Measurements from ENCODE around the gene SLC35G6. TPM values are rescaled to one million over a fixed set of nuclear protein-coding genes. Genes with fewer than 3 reads are reported as not detected.
"Not testable (repeated sequence)": the region's sequence is repeated elsewhere in the genome, so short reads cannot be mapped to it uniquely, and the experiment has no call there.

Gene SLC35G6
- total RNA-seq, 1 donor from 2014 or later, result not detected

DNA sequence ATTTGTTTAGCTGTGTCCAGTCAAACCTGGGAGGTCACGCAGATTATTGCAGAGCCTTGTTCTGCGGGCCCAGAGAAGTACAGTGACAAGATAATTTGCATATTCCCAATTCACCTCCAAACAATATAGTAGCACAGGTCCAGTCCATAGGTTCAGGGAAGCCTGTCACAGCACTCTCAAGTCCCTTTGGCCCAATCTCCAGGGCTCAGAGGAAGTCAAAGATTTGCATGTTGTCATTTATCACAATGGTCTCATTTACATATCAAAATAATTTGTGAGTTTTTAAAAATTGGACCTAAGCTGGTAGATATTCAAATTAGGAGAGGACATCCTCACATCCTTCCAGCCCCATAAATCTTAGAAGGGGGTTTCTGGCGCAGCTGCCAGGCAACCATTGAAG is 13.7 kb upstream of the SLC35G6 start:
- TF ChIP-seq, protein P1, sequence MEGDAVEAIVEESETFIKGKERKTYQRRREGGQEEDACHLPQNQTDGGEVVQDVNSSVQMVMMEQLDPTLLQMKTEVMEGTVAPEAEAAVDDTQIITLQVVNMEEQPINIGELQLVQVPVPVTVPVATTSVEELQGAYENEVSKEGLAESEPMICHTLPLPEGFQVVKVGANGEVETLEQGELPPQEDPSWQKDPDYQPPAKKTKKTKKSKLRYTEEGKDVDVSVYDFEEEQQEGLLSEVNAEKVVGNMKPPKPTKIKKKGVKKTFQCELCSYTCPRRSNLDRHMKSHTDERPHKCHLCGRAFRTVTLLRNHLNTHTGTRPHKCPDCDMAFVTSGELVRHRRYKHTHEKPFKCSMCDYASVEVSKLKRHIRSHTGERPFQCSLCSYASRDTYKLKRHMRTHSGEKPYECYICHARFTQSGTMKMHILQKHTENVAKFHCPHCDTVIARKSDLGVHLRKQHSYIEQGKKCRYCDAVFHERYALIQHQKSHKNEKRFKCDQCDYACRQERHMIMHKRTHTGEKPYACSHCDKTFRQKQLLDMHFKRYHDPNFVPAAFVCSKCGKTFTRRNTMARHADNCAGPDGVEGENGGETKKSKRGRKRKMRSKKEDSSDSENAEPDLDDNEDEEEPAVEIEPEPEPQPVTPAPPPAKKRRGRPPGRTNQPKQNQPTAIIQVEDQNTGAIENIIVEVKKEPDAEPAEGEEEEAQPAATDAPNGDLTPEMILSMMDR (IDR thresholded peaks at IDR 0.05), result no peak
- H3K9me3 Mint-ChIP-seq (ENCODE audit: low read depth), result no peaks in the 10 kb centered on the region
- H3K27ac Mint-ChIP-seq (ENCODE audit: unreplicated experiment), result no peak overlapping the region
- H3K27me3 Mint-ChIP-seq (ENCODE audit: low read depth), result no peaks in the 10 kb centered on the region
- H3K4me1 Mint-ChIP-seq (ENCODE audit: low read depth), result peaks cover 7% of the 10 kb centered on the region
- peaks cover 6% of the 10 kb centered on the region for H3K36me3 Mint-ChIP-seq (ENCODE audit: low read depth)
- no peak for DNase-seq (ENCODE audit: low spot score)
- no peak overlapping the region for H3K4me3 Mint-ChIP-seq (ENCODE audit: unreplicated experiment)

DNA sequence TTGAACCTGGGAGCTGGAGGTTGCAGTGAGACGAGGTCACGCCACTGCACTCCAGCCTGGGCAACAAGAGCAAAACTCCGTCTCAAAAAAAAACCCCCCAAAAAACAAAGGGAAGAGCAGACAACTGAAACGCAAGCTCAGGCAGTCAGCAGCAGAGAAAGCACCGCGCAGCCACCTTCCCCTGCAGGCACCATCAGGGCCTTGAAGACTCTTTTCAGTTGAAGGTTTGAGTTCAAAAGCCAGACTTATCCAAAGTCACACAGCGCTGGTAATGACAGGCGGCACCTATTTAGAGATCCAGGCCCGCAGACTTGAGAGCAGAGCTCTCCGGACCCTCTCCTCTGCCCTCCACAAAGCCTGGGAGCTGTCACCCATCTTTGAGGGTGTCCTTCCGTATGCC is 13.0 kb upstream of the SLC35G6 start:
- TF ChIP-seq, protein P1 (IDR thresholded peaks at IDR 0.05), result no peak
- no peaks in the 10 kb centered on the region for H3K27me3 Mint-ChIP-seq (ENCODE audit: low read depth)
- H3K4me3 Mint-ChIP-seq (ENCODE audit: unreplicated experiment), result no peak overlapping the region
- peaks cover 4% of the 10 kb centered on the region for H3K36me3 Mint-ChIP-seq (ENCODE audit: low read depth)
- H3K9me3 Mint-ChIP-seq (ENCODE audit: low read depth), result no peaks in the 10 kb centered on the region
- H3K4me1 Mint-ChIP-seq (ENCODE audit: low read depth), result peaks cover 7% of the 10 kb centered on the region
- DNase-seq (ENCODE audit: low spot score), result no peak
- peak overlapping the region; percentile 32 for H3K27ac Mint-ChIP-seq (ENCODE audit: unreplicated experiment)

DNA sequence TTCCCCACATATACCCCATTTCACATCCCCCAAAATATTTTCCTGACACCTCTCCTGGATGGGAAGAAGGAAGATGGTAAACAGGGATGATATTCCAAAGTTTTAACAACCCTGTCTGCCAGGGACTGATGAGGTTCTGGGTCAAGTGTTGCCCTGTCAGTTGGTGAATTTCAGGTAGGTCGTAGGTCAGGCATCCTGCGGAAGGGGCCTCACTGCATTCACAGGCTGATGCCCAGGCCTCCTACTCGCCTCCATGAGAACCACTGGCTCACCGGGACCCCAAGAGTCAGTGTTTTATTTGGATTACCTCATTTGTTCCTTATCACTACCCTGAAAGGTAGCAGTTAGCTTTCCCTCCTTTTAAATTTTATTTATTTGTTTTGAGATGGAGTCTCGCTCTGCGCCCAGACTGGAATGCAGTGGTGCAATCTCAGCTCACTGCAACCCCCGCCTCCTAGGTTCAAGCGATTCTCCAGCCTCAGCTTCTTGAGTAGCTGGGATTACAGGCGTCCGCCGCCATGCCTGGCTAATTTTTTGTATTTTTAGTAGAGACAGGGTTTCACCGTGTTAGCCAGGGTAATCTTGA is 12.3 kb upstream of the SLC35G6 start:
- Mint-ChIP-seq H3K27ac (ENCODE audit: unreplicated experiment) (no peak overlapping the region), H3K4me3 (ENCODE audit: unreplicated experiment) (no peak overlapping the region), H3K27me3 (ENCODE audit: low read depth) (no peaks in the 10 kb centered on the region), H3K36me3 (ENCODE audit: low read depth) (peaks cover 4% of the 10 kb centered on the region), H3K9me3 (ENCODE audit: low read depth) (no peaks in the 10 kb centered on the region), H3K4me1 (ENCODE audit: low read depth) (peaks cover 7% of the 10 kb centered on the region)
- TF ChIP-seq, protein P1 (IDR thresholded peaks at IDR 0.05), result no peak
- DNase-seq (ENCODE audit: low spot score), result no peak

DNA sequence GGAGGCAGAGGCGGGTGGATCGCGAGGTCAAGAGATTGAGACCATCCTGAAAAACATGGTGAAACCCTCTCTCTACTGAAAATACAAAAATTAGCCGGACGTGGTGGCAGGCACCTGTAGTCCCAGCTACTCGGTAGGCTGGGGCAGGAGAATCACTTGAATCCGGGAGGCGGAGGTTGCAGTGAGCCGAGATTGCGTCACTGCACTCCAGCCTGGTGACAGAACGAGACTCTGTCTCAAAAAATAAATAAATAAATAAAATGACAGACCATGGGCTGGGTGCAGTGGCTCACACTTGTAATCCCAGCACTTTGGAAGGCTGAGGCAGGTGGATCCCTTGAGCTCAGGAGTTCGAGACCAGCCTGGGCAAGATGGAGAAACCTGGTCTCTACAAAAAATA is 11.4 kb upstream of the SLC35G6 start:
- H3K9me3 Mint-ChIP-seq (ENCODE audit: low read depth); H3K27ac Mint-ChIP-seq (ENCODE audit: unreplicated experiment); DNase-seq (ENCODE audit: low spot score); H3K36me3 Mint-ChIP-seq (ENCODE audit: low read depth); H3K4me1 Mint-ChIP-seq (ENCODE audit: low read depth); H3K4me3 Mint-ChIP-seq (ENCODE audit: unreplicated experiment); H3K27me3 Mint-ChIP-seq (ENCODE audit: low read depth): not testable (repeated sequence)

DNA sequence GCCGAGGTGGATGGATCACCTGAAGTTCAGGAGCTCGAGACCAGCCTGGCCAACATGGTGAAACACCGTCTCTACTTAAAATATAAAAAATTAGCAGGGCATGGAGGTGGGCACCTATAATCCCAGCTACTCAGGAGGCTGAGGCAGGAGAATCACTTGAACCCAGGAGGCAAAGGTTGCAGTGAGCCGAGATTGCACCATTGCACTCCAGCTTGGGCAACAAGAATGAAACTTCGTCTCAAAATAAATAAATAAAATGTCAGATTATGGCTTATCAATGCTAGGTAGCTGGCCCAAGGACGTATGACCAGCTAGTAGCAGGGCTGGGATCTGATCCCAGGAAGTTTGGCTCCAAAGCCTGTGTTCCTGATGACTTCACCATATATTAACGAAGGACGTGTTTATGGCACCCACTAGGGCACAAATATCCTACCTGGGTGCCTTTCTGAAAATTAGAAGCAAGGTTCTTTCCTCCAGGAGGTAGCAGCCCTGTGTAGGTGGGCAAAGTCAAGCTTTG is 10.7 kb upstream of the SLC35G6 start:
- not testable (repeated sequence) for H3K27me3 Mint-ChIP-seq (ENCODE audit: low read depth); H3K4me3 Mint-ChIP-seq (ENCODE audit: unreplicated experiment); H3K27ac Mint-ChIP-seq (ENCODE audit: unreplicated experiment); H3K9me3 Mint-ChIP-seq (ENCODE audit: low read depth); H3K36me3 Mint-ChIP-seq (ENCODE audit: low read depth); DNase-seq (ENCODE audit: low spot score); H3K4me1 Mint-ChIP-seq (ENCODE audit: low read depth)

DNA sequence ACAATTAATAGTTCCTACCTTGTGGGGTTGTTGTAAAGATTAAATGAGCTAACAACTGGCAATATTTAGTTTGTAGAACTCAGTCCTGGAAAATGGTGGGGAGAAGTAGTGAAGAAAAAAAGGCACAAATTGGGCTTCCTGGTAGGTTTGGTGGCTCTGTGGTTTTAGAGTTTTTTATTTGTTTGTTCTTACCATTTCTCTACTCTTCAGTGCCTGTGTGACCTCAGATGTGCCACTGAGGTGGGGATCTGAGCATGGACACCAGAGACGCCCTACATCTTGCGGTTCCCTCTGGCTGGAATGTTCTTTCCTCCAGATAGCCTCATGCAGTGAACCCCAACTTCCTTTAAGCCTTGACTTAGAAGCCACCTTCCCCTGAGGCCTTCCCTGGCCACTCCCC is 9.5 kb upstream of the SLC35G6 start:
- Mint-ChIP-seq H3K27me3 (ENCODE audit: low read depth) (no peaks in the 10 kb centered on the region), H3K36me3 (ENCODE audit: low read depth) (peaks cover under 1% of the 10 kb centered on the region), H3K27ac (ENCODE audit: unreplicated experiment) (peak overlapping the region; percentile 2), H3K4me3 (ENCODE audit: unreplicated experiment) (no peak overlapping the region), H3K9me3 (ENCODE audit: low read depth) (no peaks in the 10 kb centered on the region), H3K4me1 (ENCODE audit: low read depth) (peaks cover 16% of the 10 kb centered on the region)
- DNase-seq (ENCODE audit: low spot score), result no peak
- TF ChIP-seq, protein P1 (IDR thresholded peaks at IDR 0.05), result no peak

DNA sequence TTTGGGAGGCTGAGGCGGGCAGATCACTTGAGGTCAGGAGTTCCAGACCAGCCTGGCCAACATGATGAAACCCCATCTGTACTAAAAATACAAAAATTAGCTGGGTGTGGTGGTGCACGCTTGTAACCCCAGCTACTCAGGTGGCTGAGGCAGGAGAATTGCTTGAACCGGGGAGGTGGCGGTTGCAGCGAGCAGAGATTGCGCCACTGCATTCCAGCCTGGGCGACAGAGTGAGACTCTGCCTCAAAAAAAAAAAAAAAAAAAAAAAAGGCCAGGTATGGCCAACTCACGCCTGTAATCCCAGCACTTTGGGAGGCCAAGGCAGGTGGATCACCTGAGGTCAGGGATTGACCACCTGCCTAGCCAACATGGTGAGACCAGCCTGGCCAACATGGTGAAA is 6.5 kb upstream of the SLC35G6 start:
- H3K9me3 Mint-ChIP-seq (ENCODE audit: low read depth); H3K4me3 Mint-ChIP-seq (ENCODE audit: unreplicated experiment); H3K27ac Mint-ChIP-seq (ENCODE audit: unreplicated experiment); DNase-seq (ENCODE audit: low spot score); H3K27me3 Mint-ChIP-seq (ENCODE audit: low read depth); H3K36me3 Mint-ChIP-seq (ENCODE audit: low read depth): not testable (repeated sequence)
- H3K4me1 Mint-ChIP-seq (ENCODE audit: low read depth), result peaks cover 33% of the 10 kb centered on the region

Measured in chondrocyte (in vitro differentiated cells).